ENCODE data around the gene CFTR. TPM values are rescaled to one million over a fixed set of nuclear protein-coding genes. Genes with fewer than 3 reads are reported as not detected.
"Not testable (repeated sequence)": the region's sequence is repeated elsewhere in the genome, so short reads cannot be mapped to it uniquely, and the experiment has no call there.

The CFTR gene
- total RNA-seq: 0.19 TPM
- long read RNA-seq, partial matches to known transcripts: 0 of 1 reads
- long read RNA-seq, other reads (novel, unspliced or antisense): 1 of 1 reads

DNA sequence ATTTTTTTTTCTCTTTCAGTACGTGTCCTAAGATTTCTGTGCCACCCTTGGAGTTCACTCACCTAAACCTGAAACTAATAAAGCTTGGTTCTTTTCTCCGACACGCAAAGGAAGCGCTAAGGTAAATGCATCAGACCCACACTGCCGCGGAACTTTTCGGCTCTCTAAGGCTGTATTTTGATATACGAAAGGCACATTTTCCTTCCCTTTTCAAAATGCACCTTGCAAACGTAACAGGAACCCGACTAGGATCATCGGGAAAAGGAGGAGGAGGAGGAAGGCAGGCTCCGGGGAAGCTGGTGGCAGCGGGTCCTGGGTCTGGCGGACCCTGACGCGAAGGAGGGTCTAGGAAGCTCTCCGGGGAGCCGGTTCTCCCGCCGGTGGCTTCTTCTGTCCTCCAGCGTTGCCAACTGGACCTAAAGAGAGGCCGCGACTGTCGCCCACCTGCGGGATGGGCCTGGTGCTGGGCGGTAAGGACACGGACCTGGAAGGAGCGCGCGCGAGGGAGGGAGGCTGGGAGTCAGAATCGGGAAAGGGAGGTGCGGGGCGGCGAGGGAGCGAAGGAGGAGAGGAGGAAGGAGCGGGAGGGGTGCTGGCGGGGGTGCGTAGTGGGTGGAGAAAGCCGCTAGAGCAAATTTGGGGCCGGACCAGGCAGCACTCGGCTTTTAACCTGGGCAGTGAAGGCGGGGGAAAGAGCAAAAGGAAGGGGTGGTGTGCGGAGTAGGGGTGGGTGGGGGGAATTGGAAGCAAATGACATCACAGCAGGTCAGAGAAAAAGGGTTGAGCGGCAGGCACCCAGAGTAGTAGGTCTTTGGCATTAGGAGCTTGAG lies at the start of gene CFTR:
Gene CFTR (plus strand): TSS at position 801 of the 830 bp plus-strand sequence. CDS start 70 bp downstream, outside the sequence.
- intact Hi-C loops (cut with DNase I): no loop called here
- DNase-seq (ENCODE audit: low spot score): no peak

DNA sequence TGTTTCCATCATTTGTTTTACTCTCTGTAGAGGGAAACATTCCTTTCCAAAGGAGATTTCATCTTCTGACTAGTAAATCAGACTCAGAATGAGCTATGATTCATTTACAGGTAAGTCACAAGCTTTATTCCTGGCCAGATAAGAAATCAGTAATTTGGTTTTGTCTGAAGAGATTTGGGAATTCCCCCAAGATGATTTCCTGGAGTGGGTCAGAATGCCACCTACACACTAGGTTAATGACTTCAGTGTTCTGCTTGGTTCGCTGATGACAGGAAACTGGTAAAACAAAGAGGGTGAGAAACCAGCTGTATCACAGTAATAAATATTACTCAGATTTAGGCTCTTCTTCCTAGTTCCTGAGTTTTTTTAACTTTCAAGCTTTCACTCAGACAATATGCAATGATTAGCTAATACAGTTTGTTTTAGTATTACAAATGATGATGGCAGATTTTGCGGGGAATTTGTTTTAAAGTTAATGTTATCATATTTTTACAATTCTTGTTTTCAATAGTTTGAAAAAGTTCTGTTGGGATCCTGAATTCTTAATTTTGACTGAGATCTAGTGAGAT lies 44.3 kb upstream of the CFTR start:
- intact Hi-C loops (cut with DNase I): no loop called here
- no peak for DNase-seq (ENCODE audit: low spot score)

DNA sequence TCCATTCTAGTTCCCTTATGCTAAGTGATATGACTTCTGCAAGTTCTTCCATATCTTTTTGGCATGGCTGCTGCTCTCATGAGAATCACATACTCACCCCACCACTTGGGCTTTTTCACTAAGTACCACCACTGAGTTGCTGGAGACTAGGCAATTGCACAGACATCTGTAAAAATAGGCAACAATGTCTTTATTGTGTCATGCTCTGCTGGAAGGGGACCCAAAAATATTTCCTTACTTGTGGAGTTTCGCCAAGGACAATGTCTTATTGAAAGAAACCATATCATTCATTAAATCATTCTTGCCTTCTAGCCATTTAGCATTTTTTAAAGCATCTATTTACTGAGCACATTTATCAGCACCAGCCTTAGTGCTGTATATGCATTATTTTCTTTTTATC lies 35.2 kb upstream of the CFTR start:
- DNase-seq (ENCODE audit: low spot score): no peak
- intact Hi-C loops (cut with DNase I): no loop called here

DNA sequence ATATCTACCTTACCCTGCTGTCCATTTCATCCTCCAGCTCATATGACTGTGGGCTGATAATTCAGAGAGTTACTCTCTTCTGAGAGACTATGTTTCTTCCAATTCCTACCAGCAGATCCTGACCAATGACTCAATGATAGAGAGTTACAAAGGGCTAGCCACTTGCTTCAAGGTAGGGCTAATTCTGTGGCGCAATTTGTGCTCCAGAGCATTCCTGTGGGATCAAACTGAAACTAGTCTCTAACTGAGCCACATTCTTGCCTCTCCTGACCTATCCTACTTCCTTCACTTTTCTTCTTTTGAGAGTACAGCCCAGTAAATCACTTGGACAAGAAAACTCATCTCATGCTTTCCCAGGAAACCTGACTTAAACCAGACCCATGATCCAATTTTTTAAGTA lies 34.6 kb upstream of the CFTR start:
- DNase-seq (ENCODE audit: low spot score): no peak
- intact Hi-C loops (cut with DNase I): no loop called here

DNA sequence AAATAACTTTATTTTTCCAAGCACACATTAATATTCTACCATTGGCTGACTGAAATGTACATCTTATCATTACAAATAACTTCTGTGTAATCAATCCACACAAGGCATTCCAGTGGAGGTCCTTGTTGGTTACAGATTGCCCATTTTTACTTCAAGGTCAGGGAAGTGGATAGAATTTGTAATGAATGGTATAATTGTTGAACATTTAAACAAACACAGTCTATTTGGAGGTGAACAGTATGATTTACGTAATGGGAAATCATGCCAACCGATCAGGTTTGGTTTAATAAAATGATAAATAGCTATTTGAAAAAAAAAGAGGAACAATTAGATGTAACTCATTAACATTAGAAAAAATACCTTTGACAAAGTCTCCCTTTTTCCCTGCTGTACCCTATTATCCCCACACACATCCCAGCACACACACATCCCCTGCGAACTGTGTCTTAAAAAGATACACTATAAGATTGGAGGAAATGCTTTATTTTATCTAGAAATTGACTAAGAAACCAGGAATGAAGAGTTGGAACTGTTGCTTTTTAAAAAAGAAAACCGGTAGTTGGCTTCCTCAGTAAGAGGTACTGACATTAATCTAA lies 33.5 kb upstream of the CFTR start:
- intact Hi-C loops (cut with DNase I): no loop called here
- DNase-seq (ENCODE audit: low spot score): no peak

DNA sequence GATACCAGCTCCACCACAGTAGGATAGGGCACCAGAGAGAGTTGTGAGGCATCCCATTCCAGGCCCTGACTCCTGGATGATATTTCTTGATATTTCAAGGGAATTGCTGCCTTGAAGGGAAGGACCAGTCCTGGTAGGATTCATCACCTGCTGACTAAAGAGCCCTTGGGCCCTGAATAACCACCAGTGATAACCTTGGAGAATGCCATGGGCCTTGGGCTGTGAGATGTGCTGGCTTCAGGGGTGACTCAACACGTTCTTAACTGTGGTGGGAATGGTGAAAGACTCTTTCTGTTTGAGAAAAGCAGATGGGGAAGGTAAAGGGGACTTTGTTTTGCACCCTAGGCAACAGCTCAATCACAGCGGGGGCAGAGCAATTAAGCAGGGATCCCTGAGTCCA lies 31.2 kb upstream of the CFTR start:
- intact Hi-C loops (cut with DNase I): no loop called here
- DNase-seq (ENCODE audit: low spot score): no peak

DNA sequence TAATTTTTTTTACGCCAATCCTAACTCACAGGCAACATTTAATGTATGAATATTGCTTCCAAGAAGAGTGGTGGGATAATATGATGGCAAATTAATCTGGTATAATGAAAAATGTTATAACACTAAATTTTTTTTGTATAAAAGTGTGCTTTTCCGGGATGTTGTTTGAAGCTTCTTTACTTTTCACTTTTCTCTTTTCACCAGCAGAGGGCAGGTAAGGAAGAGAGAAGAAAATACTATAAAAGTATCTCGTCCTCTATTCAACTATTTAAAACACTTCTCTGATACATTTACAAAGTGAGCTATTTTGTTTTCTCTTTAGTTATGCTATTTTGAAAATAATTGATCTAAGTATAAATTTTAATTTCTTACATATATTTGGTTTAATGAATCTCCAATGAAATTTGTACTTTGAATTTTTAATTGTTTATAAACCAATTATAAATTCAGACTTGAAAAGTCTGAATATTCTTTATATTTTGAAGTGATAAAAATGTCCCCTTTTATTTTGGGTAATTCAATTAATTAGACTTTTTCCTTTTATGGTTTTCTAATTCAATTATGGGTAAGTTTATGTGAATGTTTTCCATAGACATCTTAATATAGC lies 20.7 kb upstream of the CFTR start:
- DNase-seq (ENCODE audit: low spot score): no peak
- intact Hi-C loops (cut with DNase I): loop anchor here (10.0 kb wide), 1 partner anchor 256 kb away; no protein-coding TSS in a partner anchor

DNA sequence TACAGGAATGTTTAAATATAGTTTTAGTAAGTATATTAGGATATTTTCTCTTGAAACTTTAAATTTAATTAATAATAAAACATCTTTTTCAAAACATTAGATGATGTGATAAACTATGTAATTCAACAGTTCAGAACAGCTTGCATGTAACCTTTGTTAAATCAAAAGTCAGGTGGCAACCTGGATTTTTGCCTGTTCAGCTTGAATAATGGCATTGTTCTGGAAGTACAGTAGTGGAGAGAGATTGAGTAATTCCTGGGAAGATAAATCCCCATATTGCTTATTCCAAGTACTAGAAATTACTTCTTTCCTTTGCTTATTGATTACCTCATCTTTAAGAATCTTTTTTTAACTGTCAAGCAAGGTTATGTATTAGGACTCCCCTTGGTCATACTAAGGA lies 20.1 kb upstream of the CFTR start:
- DNase-seq (ENCODE audit: low spot score): no peak
- intact Hi-C loops (cut with DNase I): loop anchor here (10.0 kb wide), 1 partner anchor 255 kb away; no protein-coding TSS in a partner anchor

DNA sequence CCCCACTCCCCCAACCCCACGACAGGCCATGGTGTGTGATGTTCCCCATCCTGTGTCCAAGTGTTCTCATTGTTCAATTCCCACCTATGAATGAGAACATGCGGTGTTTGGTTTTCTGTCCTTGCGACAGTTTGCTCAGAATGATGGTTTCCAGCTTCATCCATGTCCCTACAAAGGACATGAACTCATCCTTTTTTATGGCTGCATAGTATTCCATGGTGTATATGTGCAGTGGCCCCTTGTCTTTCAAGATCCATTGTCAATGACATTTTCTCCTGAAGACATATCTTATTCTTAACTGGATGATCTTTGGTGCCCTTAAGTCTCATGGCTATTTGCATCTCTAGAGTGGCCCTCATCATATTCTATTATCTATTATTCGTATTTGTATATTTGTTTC lies 19.0 kb upstream of the CFTR start:
- DNase-seq (ENCODE audit: low spot score); intact Hi-C loops (cut with DNase I): not testable (repeated sequence)

DNA sequence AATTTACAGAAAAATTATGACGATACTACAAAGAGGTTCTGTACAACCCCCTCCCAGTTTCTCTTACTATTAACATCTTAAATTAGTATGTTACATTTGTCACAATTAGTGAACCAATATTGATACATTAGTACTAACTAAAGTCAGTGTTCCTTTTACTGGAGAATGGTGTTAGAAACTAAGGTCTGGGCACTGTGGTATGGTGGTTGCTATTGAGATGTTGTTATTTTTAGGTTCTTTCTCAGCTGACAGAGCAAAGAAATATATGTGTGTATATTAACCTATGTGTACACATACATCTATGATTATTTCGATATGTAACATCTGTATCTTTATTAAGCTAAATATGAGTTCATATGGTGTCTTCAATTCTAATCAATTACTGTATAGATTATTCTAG lies 11.7 kb upstream of the CFTR start:
- no peak for DNase-seq (ENCODE audit: low spot score)
- intact Hi-C loops (cut with DNase I): no loop called here

DNA sequence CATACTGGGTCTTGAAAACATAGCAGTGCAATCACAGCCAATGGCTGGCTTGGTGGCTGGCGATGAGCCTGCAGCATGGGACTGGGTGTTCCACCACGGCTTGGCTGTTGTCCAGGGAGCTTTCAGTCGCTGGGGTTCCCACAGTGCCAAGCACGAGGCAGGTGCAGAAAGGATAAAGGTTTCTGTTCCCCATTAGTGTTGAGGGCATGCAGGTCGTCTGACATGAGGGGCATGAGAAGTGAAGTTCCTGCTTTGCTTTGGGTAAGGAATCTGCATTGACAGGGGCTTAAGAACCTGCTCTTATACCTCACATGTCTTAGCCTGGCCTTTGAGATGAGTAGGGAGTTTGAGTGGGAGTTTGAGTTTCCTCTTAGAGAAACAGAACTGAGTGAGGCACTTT lies 9.0 kb upstream of the CFTR start:
- DNase-seq (ENCODE audit: low spot score): no peak
- intact Hi-C loops (cut with DNase I): no loop called here

DNA sequence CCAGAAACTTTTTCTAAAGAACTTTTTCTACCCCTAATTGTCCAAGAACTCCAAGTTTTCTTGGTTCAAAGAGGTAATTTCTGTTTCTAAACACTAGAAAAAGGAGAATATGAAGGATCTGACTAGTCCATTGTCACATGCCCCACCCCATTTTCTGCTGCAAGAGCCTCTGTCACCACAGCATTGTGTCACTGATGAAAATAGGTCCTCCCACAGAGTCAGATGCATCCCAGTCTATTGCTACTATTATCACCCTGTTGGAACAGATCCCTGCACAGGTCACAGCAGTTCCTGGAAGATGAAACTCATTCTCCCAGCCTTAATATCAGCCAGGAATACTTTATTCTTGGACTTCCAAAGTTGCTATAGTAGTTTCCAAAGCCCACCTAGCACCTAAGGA lies 7.5 kb upstream of the CFTR start:
- intact Hi-C loops (cut with DNase I): no loop called here
- no peak for DNase-seq (ENCODE audit: low spot score)

DNA sequence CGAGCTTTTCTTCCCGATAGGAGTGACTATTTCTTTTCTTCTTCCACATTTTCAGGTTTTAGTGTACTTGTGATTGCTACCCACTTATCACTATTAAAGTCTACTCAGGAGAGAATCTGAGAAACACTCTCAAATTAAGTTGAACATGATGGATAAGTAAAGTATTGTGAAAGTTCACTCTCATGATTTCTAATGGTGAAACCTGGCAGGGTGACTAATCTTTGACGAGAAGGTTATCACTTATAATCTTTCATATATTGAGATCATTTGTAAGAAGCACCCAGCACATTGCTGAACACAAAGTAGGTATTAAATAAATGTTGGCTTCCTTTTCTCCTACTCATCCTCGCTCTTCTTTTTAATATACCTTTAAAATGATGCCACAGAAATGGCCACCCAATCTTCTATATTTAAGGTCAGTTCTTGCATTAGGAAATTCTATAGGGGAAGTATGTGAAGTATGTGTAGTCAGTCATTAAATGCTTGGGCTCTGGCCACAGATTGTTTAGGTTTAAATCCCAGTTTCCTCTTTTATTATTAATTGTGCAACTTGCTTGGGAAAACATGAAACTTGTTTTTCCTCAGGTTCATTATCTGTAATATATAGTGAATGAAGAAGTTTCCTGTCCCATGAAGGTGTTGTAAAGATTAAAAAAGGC lies 3.1 kb upstream of the CFTR start:
- no peak for DNase-seq (ENCODE audit: low spot score)
- intact Hi-C loops (cut with DNase I): no loop called here

DNA sequence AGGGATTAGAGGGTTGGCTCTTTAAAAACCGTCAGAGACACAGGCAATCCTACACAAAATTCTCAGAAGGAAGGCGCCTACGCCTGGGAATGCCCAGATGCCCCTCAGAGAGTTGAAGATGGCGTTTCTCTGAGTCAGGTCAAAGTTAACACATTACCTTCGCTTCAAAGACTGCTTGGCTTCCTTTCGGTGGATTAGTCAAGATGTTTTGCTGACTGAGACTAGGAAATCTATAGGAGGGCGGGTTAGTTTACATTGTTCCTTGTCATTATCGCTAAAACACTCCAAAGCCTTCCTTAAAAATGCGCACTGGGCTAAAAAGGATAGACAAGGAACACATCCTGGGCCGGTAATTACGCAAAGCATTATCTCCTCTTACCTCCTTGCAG lies 995 bp upstream of the CFTR start:
- no peak for DNase-seq (ENCODE audit: low spot score)
- intact Hi-C loops (cut with DNase I): no loop called here

DNA sequence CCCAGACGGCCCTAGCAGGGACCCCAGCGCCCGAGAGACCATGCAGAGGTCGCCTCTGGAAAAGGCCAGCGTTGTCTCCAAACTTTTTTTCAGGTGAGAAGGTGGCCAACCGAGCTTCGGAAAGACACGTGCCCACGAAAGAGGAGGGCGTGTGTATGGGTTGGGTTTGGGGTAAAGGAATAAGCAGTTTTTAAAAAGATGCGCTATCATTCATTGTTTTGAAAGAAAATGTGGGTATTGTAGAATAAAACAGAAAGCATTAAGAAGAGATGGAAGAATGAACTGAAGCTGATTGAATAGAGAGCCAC lies 184 bp downstream of the CFTR start:
- DNase-seq (ENCODE audit: low spot score): no peak
- intact Hi-C loops (cut with DNase I): no loop called here

DNA sequence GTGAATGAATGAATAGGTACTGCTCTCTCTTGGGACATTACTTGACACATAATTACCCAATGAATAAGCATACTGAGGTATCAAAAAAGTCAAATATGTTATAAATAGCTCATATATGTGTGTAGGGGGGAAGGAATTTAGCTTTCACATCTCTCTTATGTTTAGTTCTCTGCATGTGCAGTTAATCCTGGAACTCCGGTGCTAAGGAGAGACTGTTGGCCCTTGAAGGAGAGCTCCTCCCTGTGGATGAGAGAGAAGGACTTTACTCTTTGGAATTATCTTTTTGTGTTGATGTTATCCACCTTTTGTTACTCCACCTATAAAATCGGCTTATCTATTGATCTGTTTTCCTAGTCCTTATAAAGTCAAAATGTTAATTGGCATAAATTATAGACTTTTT lies 1.2 kb downstream of the CFTR start:
- no peak for DNase-seq (ENCODE audit: low spot score)
- intact Hi-C loops (cut with DNase I): no loop called here

DNA sequence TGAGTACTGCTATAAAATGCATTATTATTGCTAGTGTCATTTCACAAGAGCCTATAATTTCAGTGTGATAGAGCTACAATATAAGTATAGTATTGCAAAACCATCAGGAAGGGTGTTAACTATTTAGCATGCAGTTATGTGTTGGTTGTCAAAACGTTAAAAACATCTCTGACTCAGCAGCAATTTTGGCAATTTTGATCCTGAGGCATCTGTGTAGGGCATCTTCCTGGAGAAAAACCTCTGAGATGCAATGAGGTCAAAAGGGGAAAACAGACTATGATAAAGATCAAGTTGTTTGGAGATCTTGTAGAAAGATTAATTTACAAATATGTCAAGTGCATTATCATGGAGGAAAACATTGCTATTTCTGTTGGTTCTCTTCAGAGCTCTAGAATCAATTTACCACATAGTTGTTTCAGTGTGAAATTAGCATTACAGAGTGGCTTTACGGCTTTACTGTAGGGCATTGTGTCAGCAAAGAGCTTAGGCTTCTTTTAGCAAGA lies 5.3 kb downstream of the CFTR start:
- intact Hi-C loops (cut with DNase I): no loop called here
- no peak for DNase-seq (ENCODE audit: low spot score)

DNA sequence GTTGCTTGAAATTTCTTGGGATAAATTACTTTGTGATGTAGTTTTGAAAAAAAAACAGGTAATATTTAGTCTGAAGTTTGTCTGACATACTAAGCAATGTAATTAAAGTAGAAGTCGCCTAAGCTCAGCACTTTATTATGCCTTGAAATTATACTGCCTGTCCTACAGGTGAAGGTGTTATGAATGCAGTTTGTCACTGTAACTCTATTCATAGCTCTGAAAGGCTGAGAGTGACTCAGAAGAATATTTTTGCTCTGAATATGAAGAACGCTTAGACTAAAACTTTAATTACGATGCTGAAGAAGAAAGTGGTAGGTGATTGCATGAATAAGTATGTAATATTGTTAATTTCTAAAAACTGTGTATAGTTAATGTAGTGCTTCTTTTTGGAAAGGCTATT lies 9.2 kb downstream of the CFTR start:
- intact Hi-C loops (cut with DNase I): no loop called here
- no peak for DNase-seq (ENCODE audit: low spot score)

DNA sequence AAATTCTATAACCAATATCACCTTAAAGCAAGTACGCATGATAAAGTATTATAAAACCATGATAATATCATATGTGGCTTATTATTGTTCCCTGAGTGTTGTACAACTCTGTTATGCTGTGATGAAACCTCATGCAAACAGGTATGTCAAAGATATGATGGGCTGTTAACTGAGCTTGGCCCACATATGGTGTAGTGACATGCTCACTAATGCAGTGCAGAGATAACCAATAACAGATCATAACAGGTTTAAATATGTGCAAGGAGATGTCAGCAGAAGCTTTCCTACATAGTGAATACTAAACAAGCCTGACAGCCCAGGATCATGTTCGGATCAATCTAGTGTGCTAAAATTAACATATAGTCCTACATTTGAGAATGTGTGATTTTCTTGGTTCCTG lies 9.6 kb downstream of the CFTR start:
- no peak for DNase-seq (ENCODE audit: low spot score)
- intact Hi-C loops (cut with DNase I): no loop called here

DNA sequence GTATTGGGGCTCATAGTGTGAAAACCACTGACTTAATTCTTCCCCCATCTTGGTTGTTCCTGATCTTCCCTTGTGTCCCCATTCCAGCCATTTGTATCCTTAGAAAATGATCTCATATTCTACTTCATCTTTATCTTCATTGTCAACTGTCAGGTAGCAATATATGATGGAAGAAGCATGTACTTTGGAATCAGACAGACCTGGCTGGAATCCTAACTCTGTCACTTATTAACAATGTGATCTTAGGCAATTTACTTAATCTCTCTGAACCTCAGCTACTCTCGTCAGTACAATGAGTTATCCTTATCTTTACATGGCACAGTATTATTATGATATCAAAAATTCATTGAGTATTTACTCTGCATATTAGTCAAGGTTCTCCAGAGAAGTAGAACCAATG lies 10.1 kb downstream of the CFTR start:
- intact Hi-C loops (cut with DNase I): no loop called here
- no peak for DNase-seq (ENCODE audit: low spot score)
